ENCODE measurements around the gene PAFAH2.
A peak's percentile ranks its signal among the peaks of the same experiment; 100 is the strongest.

Gene PAFAH2

DNA sequence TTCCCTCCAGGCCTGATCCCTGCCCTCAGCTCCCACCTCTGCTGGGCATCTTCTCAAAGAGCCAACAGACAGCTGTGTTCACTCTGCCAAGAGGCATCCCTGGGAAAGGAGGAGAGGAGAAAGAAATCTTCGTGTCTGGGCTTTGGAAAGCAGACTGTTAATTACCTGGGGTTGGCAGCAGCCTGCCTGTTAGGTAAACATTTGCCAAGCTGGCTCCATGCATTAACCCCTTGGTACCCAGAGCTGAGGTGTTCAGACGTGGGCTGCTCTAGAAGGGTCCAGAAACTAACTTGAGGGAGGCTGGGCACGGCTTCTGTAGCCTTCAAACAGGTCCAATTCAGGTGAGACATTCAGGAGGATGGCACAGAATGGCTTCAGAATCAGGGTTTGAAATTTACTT, 15.0 kb upstream of the PAFAH2 start:
- TF ChIP-seq, protein P1, sequence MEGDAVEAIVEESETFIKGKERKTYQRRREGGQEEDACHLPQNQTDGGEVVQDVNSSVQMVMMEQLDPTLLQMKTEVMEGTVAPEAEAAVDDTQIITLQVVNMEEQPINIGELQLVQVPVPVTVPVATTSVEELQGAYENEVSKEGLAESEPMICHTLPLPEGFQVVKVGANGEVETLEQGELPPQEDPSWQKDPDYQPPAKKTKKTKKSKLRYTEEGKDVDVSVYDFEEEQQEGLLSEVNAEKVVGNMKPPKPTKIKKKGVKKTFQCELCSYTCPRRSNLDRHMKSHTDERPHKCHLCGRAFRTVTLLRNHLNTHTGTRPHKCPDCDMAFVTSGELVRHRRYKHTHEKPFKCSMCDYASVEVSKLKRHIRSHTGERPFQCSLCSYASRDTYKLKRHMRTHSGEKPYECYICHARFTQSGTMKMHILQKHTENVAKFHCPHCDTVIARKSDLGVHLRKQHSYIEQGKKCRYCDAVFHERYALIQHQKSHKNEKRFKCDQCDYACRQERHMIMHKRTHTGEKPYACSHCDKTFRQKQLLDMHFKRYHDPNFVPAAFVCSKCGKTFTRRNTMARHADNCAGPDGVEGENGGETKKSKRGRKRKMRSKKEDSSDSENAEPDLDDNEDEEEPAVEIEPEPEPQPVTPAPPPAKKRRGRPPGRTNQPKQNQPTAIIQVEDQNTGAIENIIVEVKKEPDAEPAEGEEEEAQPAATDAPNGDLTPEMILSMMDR (IDR thresholded peaks at IDR 0.05; ENCODE audit: insufficient read depth, low read length, poor library complexity, severe bottlenecking): no peak
- TF ChIP-seq EZH2phosphoT487 (conservative IDR thresholded peaks at IDR 0.05; ENCODE audit: low read length): no peak
- H3K36me3 ChIP-seq (ENCODE audit: low read length): no peaks in the 10 kb centered on the region
- H3K9ac ChIP-seq (ENCODE audit: low read length): no peak overlapping the region
- no peak overlapping the region for H3K27ac ChIP-seq (ENCODE audit: low read depth, low read length)
- H3K9me3 ChIP-seq (ENCODE audit: insufficient read depth, low read length): no peaks in the 10 kb centered on the region
- no peak overlapping the region for H3K4me2 ChIP-seq (ENCODE audit: low read depth, low read length, poor library complexity, severe bottlenecking)
- H3K27me3 ChIP-seq (ENCODE audit: low read length): no peaks in the 10 kb centered on the region
- no peak overlapping the region for H2AFZ ChIP-seq (ENCODE audit: low read depth, low read length, severe bottlenecking)
- H3F3A ChIP-seq (ENCODE audit: insufficient read depth): no peaks in the 10 kb centered on the region
- no peaks in the 10 kb centered on the region for H3K9me2 ChIP-seq (replicated peaks; ENCODE audit: insufficient read depth, low read length)
- H3K79me2 ChIP-seq (ENCODE audit: insufficient read depth, low read length): no peaks in the 10 kb centered on the region
- H3K4me3 ChIP-seq (ENCODE audit: insufficient read depth, low read length, poor library complexity, severe bottlenecking): no peak overlapping the region
- H4K20me1 ChIP-seq (ENCODE audit: low read depth, low read length): no peaks in the 10 kb centered on the region

DNA sequence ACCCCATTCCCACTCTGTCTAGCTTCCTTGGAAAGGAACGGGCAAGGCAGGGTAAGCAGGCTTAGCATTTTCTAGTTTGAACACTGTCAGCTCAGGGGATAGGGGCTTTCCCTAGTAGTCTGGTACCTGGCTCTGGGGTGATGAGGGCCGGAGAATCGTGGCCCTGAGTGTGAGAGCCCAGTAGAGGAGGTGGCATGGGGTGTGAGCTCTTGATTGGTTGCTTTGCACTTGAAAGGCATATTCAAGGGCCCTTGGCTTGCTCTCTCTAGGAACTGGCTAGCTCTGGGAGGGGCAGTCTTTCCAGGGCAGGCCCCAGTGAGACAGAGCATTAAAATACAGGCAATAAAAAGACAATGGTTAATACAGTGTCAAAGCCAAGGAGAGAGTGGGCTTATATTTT, 13.0 kb upstream of the PAFAH2 start:
- H3K4me3 ChIP-seq (ENCODE audit: insufficient read depth, low read length, poor library complexity, severe bottlenecking): no peak overlapping the region
- no peaks in the 10 kb centered on the region for H3K9me3 ChIP-seq (ENCODE audit: insufficient read depth, low read length)
- no peaks in the 10 kb centered on the region for H3K36me3 ChIP-seq (ENCODE audit: low read length)
- H3K4me2 ChIP-seq (ENCODE audit: low read depth, low read length, poor library complexity, severe bottlenecking): no peak overlapping the region
- H3K79me2 ChIP-seq (ENCODE audit: insufficient read depth, low read length): no peaks in the 10 kb centered on the region
- no peaks in the 10 kb centered on the region for H3K27me3 ChIP-seq (ENCODE audit: low read length)
- no peak overlapping the region for H3K9ac ChIP-seq (ENCODE audit: low read length)
- H2AFZ ChIP-seq (ENCODE audit: low read depth, low read length, severe bottlenecking): no peak overlapping the region
- TF ChIP-seq, protein P1 (IDR thresholded peaks at IDR 0.05; ENCODE audit: insufficient read depth, low read length, poor library complexity, severe bottlenecking): no peak
- no peaks in the 10 kb centered on the region for H4K20me1 ChIP-seq (ENCODE audit: low read depth, low read length)
- H3K27ac ChIP-seq (ENCODE audit: low read depth, low read length): no peak overlapping the region
- H3F3A ChIP-seq (ENCODE audit: insufficient read depth): no peaks in the 10 kb centered on the region
- H3K9me2 ChIP-seq (replicated peaks; ENCODE audit: insufficient read depth, low read length): no peaks in the 10 kb centered on the region

DNA sequence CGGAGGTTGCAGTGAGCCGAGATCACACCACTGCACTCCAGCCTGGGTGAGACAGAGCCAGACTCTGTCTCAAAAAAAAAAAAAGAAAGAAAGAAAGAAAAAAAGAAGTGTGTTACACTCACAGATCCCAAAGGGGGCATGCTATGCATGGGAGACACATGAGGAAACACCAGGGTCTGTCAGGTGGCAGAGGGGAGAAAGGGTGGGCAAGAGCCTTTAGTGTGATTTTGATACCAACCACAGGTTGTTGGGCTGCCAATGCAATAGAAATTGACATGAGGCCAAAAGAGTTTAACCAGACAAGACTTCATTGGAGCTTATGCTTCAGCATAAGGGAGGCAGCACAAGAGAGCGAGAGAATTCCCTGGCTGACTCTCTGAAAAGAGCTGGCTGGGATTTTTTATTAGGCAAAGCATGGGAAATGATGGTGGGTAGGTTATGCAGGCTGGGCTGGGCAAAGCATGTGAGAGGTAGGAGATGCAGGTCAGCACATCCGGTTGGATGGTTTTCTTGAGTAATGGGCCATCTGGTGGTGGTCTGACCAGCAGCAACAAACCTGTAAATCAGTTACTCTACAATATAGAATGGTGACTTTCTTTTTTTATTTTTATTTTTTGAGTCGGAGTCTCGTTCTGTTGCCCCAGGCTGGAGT, 12.1 kb upstream of the PAFAH2 start:
- Histone ChIP-seq H4K20me1 (ENCODE audit: low read depth, low read length) (no peaks in the 10 kb centered on the region), H2AFZ (ENCODE audit: low read depth, low read length, severe bottlenecking) (no peak overlapping the region), H3F3A (ENCODE audit: insufficient read depth) (no peaks in the 10 kb centered on the region), H3K27me3 (ENCODE audit: low read length) (no peaks in the 10 kb centered on the region), H3K36me3 (ENCODE audit: low read length) (no peaks in the 10 kb centered on the region), H3K4me3 (ENCODE audit: insufficient read depth, low read length, poor library complexity, severe bottlenecking) (no peak overlapping the region), H3K9me2 (replicated peaks; ENCODE audit: insufficient read depth, low read length) (no peaks in the 10 kb centered on the region), H3K9ac (ENCODE audit: low read length) (no peak overlapping the region), H3K79me2 (ENCODE audit: insufficient read depth, low read length) (no peaks in the 10 kb centered on the region), H3K4me2 (ENCODE audit: low read depth, low read length, poor library complexity, severe bottlenecking) (no peak overlapping the region), H3K9me3 (ENCODE audit: insufficient read depth, low read length) (no peaks in the 10 kb centered on the region), H3K27ac (ENCODE audit: low read depth, low read length) (no peak overlapping the region)
- TF ChIP-seq, protein P1 (IDR thresholded peaks at IDR 0.05; ENCODE audit: insufficient read depth, low read length, poor library complexity, severe bottlenecking): peak; percentile 11
- no peak for TF ChIP-seq EZH2phosphoT487 (conservative IDR thresholded peaks at IDR 0.05; ENCODE audit: low read length)
